Upper lobe of left lung (tissue), 4 donors: ENCODE data around the gene PMCH.
"Not testable (repeated sequence)": the region's sequence is repeated elsewhere in the genome, so short reads cannot be mapped to it uniquely, and the experiment has no call there.

ENCODE experiments used
- EP300 ChIP-seq, 4 donors: sonication (generic); formaldehyde crosslinking; IDR thresholded peaks; one replicate each; pipeline ENCODE4 v1.5.1; 2017; ENCODE audit warnings: antibody characterized with exemption in 4 of 4, control low read depth in 2 of 4
- POLR2A ChIP-seq, 4 donors: fragments of 450-650 bp; IDR thresholded peaks; one replicate each; pipeline ENCODE4 v1.5.1; 2016 to 2017; ENCODE audit warnings: antibody characterized with exemption in 4 of 4, mild to moderate bottlenecking in 2 of 4
- POLR2AphosphoS5 ChIP-seq, 2 donors: sonication (generic); formaldehyde crosslinking; IDR thresholded peaks; one replicate each; pipeline ENCODE4 v1.5.1; 2017; ENCODE audit warnings: antibody characterized with exemption in 2 of 2
- TF ChIP-seq, protein P1 (sequence below), 6 experiments: fragments of 450-650 bp in 4 of 6; fragments of 200-600 bp in 2 of 6; sonication (generic) in 2 of 6; IDR thresholded peaks; one replicate each; pipeline ENCODE4 v1.5.1; 2016 to 2019; ENCODE audit warnings: antibody characterized with exemption in 6 of 6

DNA sequence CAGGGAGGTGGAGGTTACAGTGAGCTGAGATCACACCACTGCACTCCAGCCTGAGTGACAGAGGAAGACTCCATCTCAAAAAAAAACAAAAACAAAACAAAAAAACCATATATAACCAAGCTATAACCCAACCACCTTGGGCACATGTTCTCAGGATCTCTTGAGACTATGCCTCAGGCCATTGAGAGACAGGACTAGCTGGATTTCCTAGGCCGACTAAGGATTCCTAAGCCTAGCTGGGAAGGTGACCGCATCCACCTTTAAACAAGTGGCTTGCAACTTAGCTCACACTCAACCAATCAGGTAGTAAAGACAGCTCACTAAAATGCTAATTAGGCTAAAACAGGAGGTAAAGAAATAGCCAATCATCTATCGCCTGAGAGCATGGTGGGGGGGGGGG is 42.4 kb downstream of the PMCH start:
- TF ChIP-seq POLR2AphosphoS5, POLR2A, EP300 (IDR thresholded peaks at IDR 0.05): not testable (repeated sequence)
- TF ChIP-seq, protein P1, sequence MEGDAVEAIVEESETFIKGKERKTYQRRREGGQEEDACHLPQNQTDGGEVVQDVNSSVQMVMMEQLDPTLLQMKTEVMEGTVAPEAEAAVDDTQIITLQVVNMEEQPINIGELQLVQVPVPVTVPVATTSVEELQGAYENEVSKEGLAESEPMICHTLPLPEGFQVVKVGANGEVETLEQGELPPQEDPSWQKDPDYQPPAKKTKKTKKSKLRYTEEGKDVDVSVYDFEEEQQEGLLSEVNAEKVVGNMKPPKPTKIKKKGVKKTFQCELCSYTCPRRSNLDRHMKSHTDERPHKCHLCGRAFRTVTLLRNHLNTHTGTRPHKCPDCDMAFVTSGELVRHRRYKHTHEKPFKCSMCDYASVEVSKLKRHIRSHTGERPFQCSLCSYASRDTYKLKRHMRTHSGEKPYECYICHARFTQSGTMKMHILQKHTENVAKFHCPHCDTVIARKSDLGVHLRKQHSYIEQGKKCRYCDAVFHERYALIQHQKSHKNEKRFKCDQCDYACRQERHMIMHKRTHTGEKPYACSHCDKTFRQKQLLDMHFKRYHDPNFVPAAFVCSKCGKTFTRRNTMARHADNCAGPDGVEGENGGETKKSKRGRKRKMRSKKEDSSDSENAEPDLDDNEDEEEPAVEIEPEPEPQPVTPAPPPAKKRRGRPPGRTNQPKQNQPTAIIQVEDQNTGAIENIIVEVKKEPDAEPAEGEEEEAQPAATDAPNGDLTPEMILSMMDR (IDR thresholded peaks at IDR 0.05): not testable (repeated sequence)
